Osteoblast (primary cell): ENCODE data around the gene OR6Q1. TPM values are rescaled to one million over a fixed set of nuclear protein-coding genes. Genes with fewer than 3 reads are reported as not detected.

Experiments used
- DNase-seq: peaks from one replicate; pipeline ENCODE4 v3.0.0; 2011; ENCODE audit warnings: low spot score, mixed read lengths; ENCODE audit not compliant: insufficient read length; ENCODE audit errors: missing footprints
- H2AFZ ChIP-seq: 2 replicates; pipeline ENCODE4 v1.6.0; 2011; ENCODE audit warnings: mild to moderate bottlenecking, low read length
- H3K27ac ChIP-seq: 2 replicates; pipeline ENCODE4 v1.5.1; 2011; ENCODE audit warnings: mild to moderate bottlenecking, low read depth, low read length, moderate library complexity
- H3K27me3 ChIP-seq: 2 replicates; pipeline ENCODE4 v1.6.0; 2012; ENCODE audit warnings: mild to moderate bottlenecking, control low read depth, inconsistent platforms, low read length, moderate library complexity; ENCODE audit not compliant: insufficient read depth
- H3K36me3 ChIP-seq: 2 replicates; pipeline ENCODE4 v1.5.1; 2011; ENCODE audit warnings: mild to moderate bottlenecking, low read length, control low read depth, moderate library complexity; ENCODE audit not compliant: insufficient read depth
- H3K4me1 ChIP-seq: 2 replicates; pipeline ENCODE4 v1.5.1; 2011; ENCODE audit warnings: mild to moderate bottlenecking, low read length, control low read depth, moderate library complexity; ENCODE audit not compliant: insufficient read depth
- H3K4me2 ChIP-seq: 2 replicates; pipeline ENCODE4 v1.6.0; 2011; ENCODE audit warnings: mild to moderate bottlenecking, low read length; ENCODE audit not compliant: insufficient read depth
- H3K4me3 ChIP-seq: fragments of 200-600 bp; sonication (generic); 3 replicates; pipeline ENCODE4 v1.5.1; 2012; ENCODE audit warnings: mild to moderate bottlenecking, low read length, inconsistent platforms; ENCODE audit not compliant: insufficient read depth
- H3K79me2 ChIP-seq: 2 replicates; pipeline ENCODE4 v1.6.0; 2012; ENCODE audit warnings: mild to moderate bottlenecking, low read length, control low read depth, inconsistent platforms; ENCODE audit not compliant: insufficient read depth
- H3K9me3 ChIP-seq: 2 replicates; pipeline ENCODE4 v1.5.1; 2011; ENCODE audit warnings: low read depth, low read length, control low read depth
- H4K20me1 ChIP-seq: 2 replicates; pipeline ENCODE4 v1.6.0; 2012; ENCODE audit warnings: mild to moderate bottlenecking, low read length, control low read depth; ENCODE audit not compliant: insufficient read depth
- CTCF ChIP-seq: IDR thresholded peaks from 2 replicates; pipeline ENCODE4 v1.5.1; 2011; ENCODE audit warnings: mild to moderate bottlenecking, low read depth, low read length, moderate library complexity; ENCODE audit errors: extremely low read depth
- total RNA-seq: library from RNA; depleted of rRNA; stranded (reverse); fragments of >200 nt; gene quantifications from 2 replicates; pipeline ENCODE4 v1.2.3, GENCODE V29; 2012

OR6Q1 gene
- total RNA-seq, 1 donor, result not detected

GRCh38 chr11:58006940-58007339 lies 23.8 kb upstream of the OR6Q1 start:
- H3K79me2 ChIP-seq, result no peaks in the 10 kb centered on the region
- no peak for DNase-seq

GRCh38 chr11:58011771-58012170 lies 19.0 kb upstream of the OR6Q1 start:
- Histone ChIP-seq H4K20me1 (no peaks in the 10 kb centered on the region), H3K36me3 (no peaks in the 10 kb centered on the region), H3K79me2 (no peaks in the 10 kb centered on the region), H3K27me3 (no peaks in the 10 kb centered on the region), H3K9me3 (no peaks in the 10 kb centered on the region), H3K4me3 (no peak overlapping the region), H3K27ac (no peak overlapping the region), H3K4me1 (no peaks in the 10 kb centered on the region), H2AFZ (no peak overlapping the region), H3K4me2 (no peak overlapping the region)
- TF ChIP-seq CTCF, result no peak
- no peak for DNase-seq

More at GRCh38 chr11:58006940-58007339, 23.8 kb upstream of the OR6Q1 start:
- Histone ChIP-seq H3K4me1 (no peaks in the 10 kb centered on the region), H3K4me3 (no peak overlapping the region), H4K20me1 (no peaks in the 10 kb centered on the region), H3K9me3 (no peaks in the 10 kb centered on the region), H3K36me3 (no peaks in the 10 kb centered on the region), H3K27ac (no peak overlapping the region), H2AFZ (no peak overlapping the region), H3K27me3 (no peaks in the 10 kb centered on the region), H3K4me2 (no peak overlapping the region)
- no peak for TF ChIP-seq CTCF

GRCh38 chr11:58023435-58023931 lies 7.3 kb upstream of the OR6Q1 start, which contains the start of gene OR9Q1:
TSS of gene OR9Q1 (plus strand) at chr11:58023881. CDS start at chr11:58179445, 155,564 bp downstream.
- Histone ChIP-seq H3K4me1 (peaks cover 15% of the 10 kb centered on the region), H3K27ac (no peak within 1 kb of the TSS), H3K4me3 (no peak within 1 kb of the TSS), H3K36me3 (no peaks in the 10 kb centered on the region), H4K20me1 (no peaks in the 10 kb centered on the region), H3K79me2 (no peaks in the 10 kb centered on the region), H2AFZ (peak within 1 kb of the TSS; percentile 51), H3K4me2 (no peak within 1 kb of the TSS), H3K27me3 (no peaks in the 10 kb centered on the region), H3K9me3 (no peaks in the 10 kb centered on the region)
- no peak for DNase-seq
- no peak for TF ChIP-seq CTCF

- no peak for TF ChIP-seq CTCF
- peak; percentile 47 for DNase-seq
- Histone ChIP-seq H3K36me3 (no peaks in the 10 kb centered on the region), H2AFZ (peak overlapping the region; percentile 51), H3K4me1 (peaks cover 25% of the 10 kb centered on the region), H3K4me2 (no peak overlapping the region), H3K9me3 (no peaks in the 10 kb centered on the region), H3K4me3 (no peak overlapping the region), H3K27ac (no peak overlapping the region), H3K79me2 (no peaks in the 10 kb centered on the region), H3K27me3 (no peaks in the 10 kb centered on the region), H4K20me1 (no peaks in the 10 kb centered on the region)
These were observed 6.1 kb upstream of the OR6Q1 start for GRCh38 chr11:58024601-58025091.
